GM12878 (cell line): ENCODE results near the gene ST7. TPM values are rescaled to one million over a fixed set of nuclear protein-coding genes. Genes with fewer than 3 reads are reported as not detected.
A peak's percentile ranks its signal among the peaks of the same experiment; 100 is the strongest.

ENCODE experiments used
- ATAC-seq: fragments of 200-7000 bp; cut with Tn5 transposase; 3 replicates; pipeline ENCODE4 v1.9.1; 2020; ENCODE audit warnings: mild to moderate bottlenecking, moderate library complexity
- BruUV-seq: library from RNA; stranded (reverse); fragments of 400-500 nt; replicated peaks from 2 replicates; lab custom pipeline; 2021; lab: Mats Ljungman, UMichigan
- CTCF ChIA-PET: fragments of 300-600 bp; sonication (Branson Sonifier 250); formaldehyde crosslinking; extraction: SDS; loops from one replicate; lab custom pipeline; 2021; ENCODE audit warnings: inconsistent platforms; lab: Yijun Ruan, JAX
- POLR2A ChIA-PET: fragments of 350-600 bp; formaldehyde crosslinking; extraction: SDS; loops from one replicate; lab custom pipeline; 2021; ENCODE audit warnings: inconsistent platforms; lab: Charles Lee
- RAD21 ChIA-PET: fragments of 300-600 bp; sonication (Branson Sonifier 250); formaldehyde crosslinking; loops from one replicate; lab custom pipeline; 2023; ENCODE audit warnings: antibody characterized with exemption; ENCODE audit not compliant: unreplicated experiment; lab: Charles Lee
- SMC1A ChIA-PET: fragments of 300-600 bp; sonication (Branson Sonifier 250); formaldehyde crosslinking; loops from one replicate; lab custom pipeline; 2023; ENCODE audit not compliant: unreplicated experiment, uncharacterized antibody; lab: Charles Lee
- DNase-seq: peaks from one replicate; pipeline ENCODE4 v3.0.0-alpha.2; 2011; ENCODE audit warnings: low read depth, low spot score
- FAIRE-seq: peaks from 3 replicates; lab custom pipeline; 2011; peaks lifted over from hg19 to GRCh38; lab: Jason Lieb, UNC
- H2AFZ ChIP-seq: 2 replicates; pipeline ENCODE4 v1.6.0; 2011; ENCODE audit warnings: low read depth, low read length, control low read depth; ENCODE audit not compliant: control insufficient read depth
- H3K27ac ChIP-seq: 2 replicates; pipeline ENCODE4 v1.5.1; 2011; ENCODE audit warnings: control low read depth; ENCODE audit not compliant: control insufficient read depth, insufficient read depth
- H3K27me3 ChIP-seq, 2 experiments: replicated peaks in 1 of 2; 2 replicates each; pipeline versions ENCODE4 v1.6.0 to v1.6.1; 2011; ENCODE audit warnings: low read length in 1 of 2; ENCODE audit not compliant: control insufficient read depth in 2 of 2, insufficient read depth in 2 of 2
- H3K36me3 ChIP-seq, 2 experiments: 2 replicates each; pipeline ENCODE4 v1.5.1; 2011; ENCODE audit warnings: low read length in 1 of 2; ENCODE audit not compliant: control insufficient read depth in 2 of 2, insufficient read depth in 2 of 2
- H3K4me1 ChIP-seq: 2 replicates; pipeline ENCODE4 v1.6.1; 2011; ENCODE audit warnings: mild to moderate bottlenecking, low read length, moderate library complexity, mixed read lengths; ENCODE audit not compliant: control insufficient read depth, insufficient read depth
- H3K4me2 ChIP-seq: 2 replicates; pipeline ENCODE4 v1.6.0; 2011; ENCODE audit warnings: control low read depth; ENCODE audit not compliant: control insufficient read depth, insufficient read depth
- H3K4me3 ChIP-seq: fragments of 200-600 bp; sonication (generic); 2 replicates; pipeline ENCODE4 v1.5.1; 2016
- H3K79me2 ChIP-seq: 2 replicates; pipeline ENCODE4 v1.6.0; 2011; ENCODE audit warnings: low read length; ENCODE audit not compliant: control insufficient read depth, insufficient read depth
- H3K9ac ChIP-seq: 2 replicates; pipeline ENCODE4 v1.8.0; 2011; ENCODE audit warnings: low read length, control low read depth, mixed read lengths; ENCODE audit not compliant: control insufficient read depth, insufficient read depth
- H3K9me3 ChIP-seq: replicated peaks from 3 replicates; pipeline ENCODE4 v1.5.1; 2011; ENCODE audit warnings: mild to moderate bottlenecking, low read length; ENCODE audit not compliant: control insufficient read depth, insufficient read depth
- H4K20me1 ChIP-seq: 2 replicates; pipeline ENCODE4 v1.6.0; 2011; ENCODE audit not compliant: control insufficient read depth, insufficient read depth
- CREM ChIP-seq: IDR thresholded peaks from 2 replicates; pipeline ENCODE4 v1.6.1; 2014; ENCODE audit warnings: antibody characterized with exemption, low read depth
- MTA3 ChIP-seq: IDR thresholded peaks from 2 replicates; pipeline ENCODE4 v1.6.1; 2012; ENCODE audit warnings: low read length, inconsistent platforms, borderline replicate concordance
- MYC ChIP-seq: IDR thresholded peaks from 2 replicates; pipeline ENCODE4 v1.6.1; 2011; ENCODE audit warnings: mild to moderate bottlenecking, low read length, moderate library complexity, inconsistent platforms; ENCODE audit not compliant: insufficient read depth, insufficient replicate concordance, insufficient read length, severe bottlenecking
- SMARCA5 ChIP-seq: fragments of 450-650 bp; IDR thresholded peaks from 2 replicates; pipeline ENCODE4 v1.6.1; 2017; ENCODE audit warnings: mild to moderate bottlenecking
- YY1 ChIP-seq: IDR thresholded peaks from 2 replicates; pipeline ENCODE4 v1.6.1; 2011; ENCODE audit warnings: low read depth, mild to moderate bottlenecking, low read length
- WGBS: methylation state at CpG from one replicate; pipeline ENCODE4 v1.1.6; 2016; ENCODE audit warnings: low lambda C conversion rate; ENCODE audit not compliant: insufficient replicate concordance, insufficient coverage; ENCODE audit errors: missing lambda C conversion rate; 5-methylcytosine and 5-hydroxymethylcytosine counted together
- in situ Hi-C: fragments of 300-500 bp; cut with MboI; formaldehyde crosslinking; loops from 9 replicates; pipeline ENCODE4 v1.14.3; 2018; ENCODE audit warnings: mixed read lengths
- intact Hi-C: fragments of 100-400 bp; cut with micrococcal nuclease; formaldehyde crosslinking; loops from one replicate; pipeline ENCODE4 v1.14.2; 2022; ENCODE audit not compliant: unreplicated experiment
- polyA plus RNA-seq, 11 experiments: library from polyadenylated mRNA; depleted of rRNA in 4 of 11; unstranded in 6 of 11; stranded (reverse) in 5 of 11; fragments of >200 nt; fragmentation: Nextera tagmentation in 4 of 11; fragmentation: Illumina TruSeq in 1 of 11; extraction: Ambion mirVana in 4 of 11; extraction: Trizol in 1 of 11; gene quantifications; 1 replicate in 1 of 11; 2 replicates in 10 of 11; pipeline versions ENCODE4 v1.2.1 to v1.2.3, GENCODE V29; 2011 to 2016; ENCODE audit warnings: inconsistent platforms in 2 of 11, missing spikeins in 2 of 11, low read depth in 1 of 11
- total RNA-seq, 4 experiments: library from RNA; depleted of rRNA in 3 of 4; stranded (reverse); fragments of >200 nt in 3 of 4; fragmentation: Illumina TruSeq in 1 of 4; extraction: Trizol in 1 of 4; gene quantifications; 2 replicates each; pipeline versions ENCODE4 v1.2.1 to v1.2.3, GENCODE V29; 2013 to 2021
- TF ChIP-seq, protein P1 (sequence below): fragments of 450-650 bp; IDR thresholded peaks from 2 replicates; pipeline ENCODE4 v1.6.1; 2016; ENCODE audit warnings: mild to moderate bottlenecking
- TF ChIP-seq, protein P2 (sequence below): IDR thresholded peaks from 2 replicates; pipeline ENCODE4 v1.6.1; 2012; ENCODE audit warnings: improper control_type of control experiment, low read depth, low read length; ENCODE audit not compliant: insufficient replicate concordance
- TF ChIP-seq, protein P3 (sequence below): fragments of 450-650 bp; IDR thresholded peaks from 2 replicates; pipeline ENCODE4 v1.6.1; 2017; ENCODE audit warnings: mild to moderate bottlenecking, moderate library complexity

ST7 gene
- total and polyA plus RNA-seq, 10 of the 15 experiments (the other 5 are each of a cell fraction or from before 2014, with no cell fraction given), result 27.7 to 76.4 (median 53.6) TPM

DNA sequence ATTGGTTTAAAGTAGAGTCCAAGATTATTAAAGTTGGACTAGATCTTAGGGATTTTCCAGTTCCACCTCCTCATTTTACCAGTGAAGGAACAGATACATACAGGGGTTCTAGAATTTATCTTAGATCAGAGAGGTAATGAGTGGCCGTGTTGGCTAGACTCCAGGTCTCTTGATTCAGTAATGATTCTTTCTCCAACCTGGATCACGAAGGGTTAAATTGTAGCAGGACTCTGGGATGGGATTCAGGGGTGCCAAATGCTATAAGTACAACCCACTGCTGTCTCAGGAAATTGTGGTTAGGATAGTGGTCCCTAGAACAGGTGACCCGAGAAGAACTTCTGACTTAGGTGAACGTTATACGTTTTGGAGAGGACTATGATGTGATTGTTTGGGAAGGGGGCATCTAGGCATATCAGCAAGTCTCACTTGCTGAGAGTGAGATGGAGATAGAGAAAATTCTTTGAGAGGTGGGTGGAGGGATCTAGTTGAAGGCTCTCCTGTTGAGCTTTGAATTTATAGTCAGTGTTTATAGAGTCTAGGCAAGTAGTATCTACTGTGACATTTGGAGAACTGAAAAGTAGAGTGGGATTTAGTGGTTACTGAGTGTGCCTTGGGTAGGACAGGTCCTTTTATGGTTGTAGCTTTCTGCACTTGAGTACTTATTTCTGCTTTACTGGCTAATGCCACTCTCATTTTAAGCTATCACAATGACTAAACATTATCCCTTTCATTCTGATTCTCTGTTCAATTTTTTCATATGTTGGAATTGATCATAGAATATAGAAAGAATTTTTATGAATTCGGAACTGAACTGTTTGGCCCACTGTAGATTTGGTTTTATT, 58.3 kb downstream of the ST7 start (continued):
- TF ChIP-seq MYC, result no peak
- TF ChIP-seq, protein P1, sequence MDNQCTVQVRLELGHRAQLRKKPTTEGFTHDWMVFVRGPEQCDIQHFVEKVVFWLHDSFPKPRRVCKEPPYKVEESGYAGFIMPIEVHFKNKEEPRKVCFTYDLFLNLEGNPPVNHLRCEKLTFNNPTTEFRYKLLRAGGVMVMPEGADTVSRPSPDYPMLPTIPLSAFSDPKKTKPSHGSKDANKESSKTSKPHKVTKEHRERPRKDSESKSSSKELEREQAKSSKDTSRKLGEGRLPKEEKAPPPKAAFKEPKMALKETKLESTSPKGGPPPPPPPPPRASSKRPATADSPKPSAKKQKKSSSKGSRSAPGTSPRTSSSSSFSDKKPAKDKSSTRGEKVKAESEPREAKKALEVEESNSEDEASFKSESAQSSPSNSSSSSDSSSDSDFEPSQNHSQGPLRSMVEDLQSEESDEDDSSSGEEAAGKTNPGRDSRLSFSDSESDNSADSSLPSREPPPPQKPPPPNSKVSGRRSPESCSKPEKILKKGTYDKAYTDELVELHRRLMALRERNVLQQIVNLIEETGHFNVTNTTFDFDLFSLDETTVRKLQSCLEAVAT, result peak; percentile 81
- TF ChIP-seq YY1, result no peak

DNA sequence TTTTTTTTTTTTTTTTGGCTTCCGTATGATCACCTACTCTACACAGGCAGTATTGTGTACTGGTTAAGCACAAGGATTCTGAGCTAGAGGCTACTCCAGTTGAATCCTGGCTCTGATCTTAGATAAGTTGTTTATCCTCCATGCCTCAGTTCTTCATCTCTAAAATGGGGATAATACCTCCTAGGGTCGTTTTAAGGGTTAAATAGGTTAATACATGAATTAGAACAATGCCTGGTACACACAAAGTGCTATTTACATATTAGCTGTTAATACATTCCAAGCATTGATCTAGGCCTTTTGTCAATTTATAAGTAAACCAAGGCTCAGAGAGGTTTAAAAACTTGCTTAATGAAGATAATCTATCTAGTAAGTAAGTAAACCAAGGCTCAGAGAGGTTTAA, 59.0 kb downstream of the ST7 start:
- peaks cover 52% of the 10 kb centered on the region for H3K4me1 ChIP-seq
- peak overlapping the region; percentile 82 for H3K9ac ChIP-seq
- POLR2A ChIA-PET, result interaction anchor here (0.7 to 2.1 kb wide), 18 partner anchors 11 to 148 kb away, joined by 3 to 16 read pairs (median 4); partner anchors contain the start of gene ST7
- ATAC-seq, result peak; percentile 8
- H3K4me3 ChIP-seq, result peak overlapping the region; percentile 39
- intact Hi-C loops, result loop anchor here (1.0 to 10.0 kb wide), 3 partner anchors 24 to 1173 kb away; partner anchors contain the start of gene LSM8
- RAD21 ChIA-PET, result interaction anchor here (0.6 to 9.2 kb wide), 25 partner anchors 10 to 399 kb away, joined by 3 to 112 read pairs (median 4); no protein-coding TSS in a partner anchor
- CTCF ChIA-PET, result interaction anchor here (0.6 to 10.7 kb wide), 17 partner anchors 10 to 114 kb away, joined by 3 to 287 read pairs (median 5); no protein-coding TSS in a partner anchor
- H2AFZ ChIP-seq, result no peak overlapping the region
- H3K27ac ChIP-seq, result peak overlapping the region; percentile 100
- 2% methylated on average over 2 of the region's 2 CpGs for WGBS
- H3K27me3 ChIP-seq, result no peaks in the 10 kb centered on the region
- H4K20me1 ChIP-seq, result no peaks in the 10 kb centered on the region
- BruUV-seq, result no TSS peak
- H3K4me2 ChIP-seq, result peak overlapping the region; percentile 99
- H3K9me3 ChIP-seq, result no peaks in the 10 kb centered on the region
- in situ Hi-C loops, result no loop called here
- no peak for DNase-seq
- H3K79me2 ChIP-seq, result peaks cover 89% of the 10 kb centered on the region
- SMC1A ChIA-PET, result interaction anchor here (0.5 to 11.1 kb wide), 24 partner anchors 10 to 181 kb away, joined by 3 to 223 read pairs (median 4); partner anchors contain the start of gene ST7
- no peak for FAIRE-seq
- no peaks in the 10 kb centered on the region for H3K36me3 ChIP-seq
- peak; percentile 70; the same call in 1 of the 2 replicates for TF ChIP-seq SMARCA5
- TF ChIP-seq CREM, result no peak
- no peak for TF ChIP-seq MTA3
- TF ChIP-seq, protein P2, sequence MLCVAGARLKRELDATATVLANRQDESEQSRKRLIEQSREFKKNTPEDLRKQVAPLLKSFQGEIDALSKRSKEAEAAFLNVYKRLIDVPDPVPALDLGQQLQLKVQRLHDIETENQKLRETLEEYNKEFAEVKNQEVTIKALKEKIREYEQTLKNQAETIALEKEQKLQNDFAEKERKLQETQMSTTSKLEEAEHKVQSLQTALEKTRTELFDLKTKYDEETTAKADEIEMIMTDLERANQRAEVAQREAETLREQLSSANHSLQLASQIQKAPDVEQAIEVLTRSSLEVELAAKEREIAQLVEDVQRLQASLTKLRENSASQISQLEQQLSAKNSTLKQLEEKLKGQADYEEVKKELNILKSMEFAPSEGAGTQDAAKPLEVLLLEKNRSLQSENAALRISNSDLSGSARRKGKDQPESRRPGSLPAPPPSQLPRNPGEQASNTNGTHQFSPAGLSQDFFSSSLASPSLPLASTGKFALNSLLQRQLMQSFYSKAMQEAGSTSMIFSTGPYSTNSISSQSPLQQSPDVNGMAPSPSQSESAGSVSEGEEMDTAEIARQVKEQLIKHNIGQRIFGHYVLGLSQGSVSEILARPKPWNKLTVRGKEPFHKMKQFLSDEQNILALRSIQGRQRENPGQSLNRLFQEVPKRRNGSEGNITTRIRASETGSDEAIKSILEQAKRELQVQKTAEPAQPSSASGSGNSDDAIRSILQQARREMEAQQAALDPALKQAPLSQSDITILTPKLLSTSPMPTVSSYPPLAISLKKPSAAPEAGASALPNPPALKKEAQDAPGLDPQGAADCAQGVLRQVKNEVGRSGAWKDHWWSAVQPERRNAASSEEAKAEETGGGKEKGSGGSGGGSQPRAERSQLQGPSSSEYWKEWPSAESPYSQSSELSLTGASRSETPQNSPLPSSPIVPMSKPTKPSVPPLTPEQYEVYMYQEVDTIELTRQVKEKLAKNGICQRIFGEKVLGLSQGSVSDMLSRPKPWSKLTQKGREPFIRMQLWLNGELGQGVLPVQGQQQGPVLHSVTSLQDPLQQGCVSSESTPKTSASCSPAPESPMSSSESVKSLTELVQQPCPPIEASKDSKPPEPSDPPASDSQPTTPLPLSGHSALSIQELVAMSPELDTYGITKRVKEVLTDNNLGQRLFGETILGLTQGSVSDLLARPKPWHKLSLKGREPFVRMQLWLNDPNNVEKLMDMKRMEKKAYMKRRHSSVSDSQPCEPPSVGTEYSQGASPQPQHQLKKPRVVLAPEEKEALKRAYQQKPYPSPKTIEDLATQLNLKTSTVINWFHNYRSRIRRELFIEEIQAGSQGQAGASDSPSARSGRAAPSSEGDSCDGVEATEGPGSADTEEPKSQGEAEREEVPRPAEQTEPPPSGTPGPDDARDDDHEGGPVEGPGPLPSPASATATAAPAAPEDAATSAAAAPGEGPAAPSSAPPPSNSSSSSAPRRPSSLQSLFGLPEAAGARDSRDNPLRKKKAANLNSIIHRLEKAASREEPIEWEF, result peak; percentile 10
- TF ChIP-seq, protein P3, sequence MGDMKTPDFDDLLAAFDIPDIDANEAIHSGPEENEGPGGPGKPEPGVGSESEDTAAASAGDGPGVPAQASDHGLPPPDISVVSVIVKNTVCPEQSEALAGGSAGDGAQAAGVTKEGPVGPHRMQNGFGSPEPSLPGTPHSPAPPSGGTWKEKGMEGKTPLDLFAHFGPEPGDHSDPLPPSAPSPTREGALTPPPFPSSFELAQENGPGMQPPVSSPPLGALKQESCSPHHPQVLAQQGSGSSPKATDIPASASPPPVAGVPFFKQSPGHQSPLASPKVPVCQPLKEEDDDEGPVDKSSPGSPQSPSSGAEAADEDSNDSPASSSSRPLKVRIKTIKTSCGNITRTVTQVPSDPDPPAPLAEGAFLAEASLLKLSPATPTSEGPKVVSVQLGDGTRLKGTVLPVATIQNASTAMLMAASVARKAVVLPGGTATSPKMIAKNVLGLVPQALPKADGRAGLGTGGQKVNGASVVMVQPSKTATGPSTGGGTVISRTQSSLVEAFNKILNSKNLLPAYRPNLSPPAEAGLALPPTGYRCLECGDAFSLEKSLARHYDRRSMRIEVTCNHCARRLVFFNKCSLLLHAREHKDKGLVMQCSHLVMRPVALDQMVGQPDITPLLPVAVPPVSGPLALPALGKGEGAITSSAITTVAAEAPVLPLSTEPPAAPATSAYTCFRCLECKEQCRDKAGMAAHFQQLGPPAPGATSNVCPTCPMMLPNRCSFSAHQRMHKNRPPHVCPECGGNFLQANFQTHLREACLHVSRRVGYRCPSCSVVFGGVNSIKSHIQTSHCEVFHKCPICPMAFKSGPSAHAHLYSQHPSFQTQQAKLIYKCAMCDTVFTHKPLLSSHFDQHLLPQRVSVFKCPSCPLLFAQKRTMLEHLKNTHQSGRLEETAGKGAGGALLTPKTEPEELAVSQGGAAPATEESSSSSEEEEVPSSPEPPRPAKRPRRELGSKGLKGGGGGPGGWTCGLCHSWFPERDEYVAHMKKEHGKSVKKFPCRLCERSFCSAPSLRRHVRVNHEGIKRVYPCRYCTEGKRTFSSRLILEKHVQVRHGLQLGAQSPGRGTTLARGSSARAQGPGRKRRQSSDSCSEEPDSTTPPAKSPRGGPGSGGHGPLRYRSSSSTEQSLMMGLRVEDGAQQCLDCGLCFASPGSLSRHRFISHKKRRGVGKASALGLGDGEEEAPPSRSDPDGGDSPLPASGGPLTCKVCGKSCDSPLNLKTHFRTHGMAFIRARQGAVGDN, result 0 out of 2 replicates have a peak, but pooled peaks have one; percentile 23
